DMS153 (cell line): Measurements from ENCODE around the gene TLR4.

ENCODE experiments used
- DNase-seq: peaks from one replicate; lab custom pipeline; 2025; lab: John Stamatoyannopoulos, UW

The TLR4 gene

GRCh38 chr9:117704024-117704575, at the start of gene TLR4:
TLR4 (plus strand) TSS chr9:117704403; CDS start chr9:117704473, 70 bp downstream.
- peak; percentile 39 for DNase-seq

DNA sequence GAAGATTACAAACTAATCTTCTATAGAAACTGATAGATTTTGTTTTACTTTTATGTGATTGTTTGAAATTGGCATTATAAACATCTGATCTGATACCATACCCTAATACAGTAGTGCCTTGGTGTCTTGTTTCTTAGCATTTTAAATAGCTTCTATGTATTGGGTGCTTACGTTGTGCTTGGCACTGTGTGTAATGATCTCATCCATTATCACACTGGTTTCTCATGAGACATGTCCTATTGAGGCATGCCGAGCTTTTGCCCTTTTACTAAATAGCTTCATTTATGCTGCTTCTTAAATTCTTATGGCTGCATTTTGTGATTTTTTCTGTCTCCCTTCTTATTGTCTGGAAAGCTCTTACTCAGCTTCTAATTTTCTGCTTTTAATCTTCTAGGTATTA, 48.2 kb upstream of the TLR4 start:
- no peak for DNase-seq

GRCh38 chr9:117662651-117663050, 41.6 kb upstream of the TLR4 start:
- DNase-seq: no peak

GRCh38 chr9:117664419-117664818, 39.8 kb upstream of the TLR4 start:
- DNase-seq: no peak

DNA sequence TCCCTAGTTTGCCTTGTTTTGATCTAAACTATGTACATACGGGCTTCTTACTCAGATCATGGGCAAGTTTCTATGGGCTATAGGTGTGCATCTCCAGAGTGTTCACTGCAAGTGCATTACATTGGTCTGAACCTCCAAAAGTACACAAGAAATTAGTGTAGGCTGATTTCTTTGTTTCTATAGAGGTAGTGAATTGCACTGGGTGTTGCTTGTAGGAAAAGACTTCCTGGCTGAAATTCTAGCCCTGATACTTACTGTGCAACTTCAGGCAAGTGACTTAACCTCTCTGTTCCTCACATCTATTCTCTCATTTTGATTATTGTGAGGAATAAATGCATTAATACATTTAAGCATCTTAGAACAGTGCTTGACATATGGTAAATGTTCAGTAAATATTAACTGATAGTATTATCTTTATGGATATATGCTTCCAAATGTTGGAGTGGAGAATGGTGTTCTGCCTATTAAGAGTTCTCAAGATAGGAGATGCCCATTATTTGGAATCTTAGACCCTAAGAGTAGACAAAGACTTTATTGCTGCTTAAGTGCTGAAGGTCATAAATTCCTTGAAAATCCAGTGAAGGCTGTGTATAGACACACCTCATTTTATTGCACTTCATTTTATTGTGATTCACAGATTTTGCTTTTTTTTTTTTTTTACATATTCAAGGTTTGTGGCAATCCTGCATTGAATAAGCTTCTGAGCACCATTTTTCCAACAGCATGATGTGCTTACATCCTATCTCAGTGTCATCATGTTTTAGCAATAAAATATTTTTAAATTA, 38.4 kb upstream of the TLR4 start:
- DNase-seq: no peak

DNA sequence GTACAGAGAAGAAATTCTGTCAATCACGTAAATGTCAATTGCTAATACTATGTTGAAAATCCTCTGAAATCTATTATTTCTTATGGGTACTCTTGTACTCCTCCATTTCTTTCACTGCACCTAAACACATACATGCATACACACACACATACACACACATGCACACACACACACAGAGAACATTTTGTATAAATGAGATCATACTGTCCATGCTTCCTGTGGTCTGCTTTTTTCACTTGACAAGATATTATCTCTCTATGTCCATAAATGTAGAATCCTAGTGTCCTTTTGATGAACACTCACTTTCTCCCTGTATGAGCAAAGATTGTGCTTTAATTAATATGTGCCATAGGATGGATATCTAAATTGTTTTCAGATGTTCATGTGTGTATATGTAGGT, 32.7 kb upstream of the TLR4 start:
- DNase-seq: no peak

GRCh38 chr9:117672369-117672768, 31.8 kb upstream of the TLR4 start:
- no peak for DNase-seq

- no peak for DNase-seq
Observed at GRCh38 chr9:117677572-117677971, 26.6 kb upstream of the TLR4 start.

GRCh38 chr9:117678871-117679270, 25.3 kb upstream of the TLR4 start:
- no peak for DNase-seq

DNA sequence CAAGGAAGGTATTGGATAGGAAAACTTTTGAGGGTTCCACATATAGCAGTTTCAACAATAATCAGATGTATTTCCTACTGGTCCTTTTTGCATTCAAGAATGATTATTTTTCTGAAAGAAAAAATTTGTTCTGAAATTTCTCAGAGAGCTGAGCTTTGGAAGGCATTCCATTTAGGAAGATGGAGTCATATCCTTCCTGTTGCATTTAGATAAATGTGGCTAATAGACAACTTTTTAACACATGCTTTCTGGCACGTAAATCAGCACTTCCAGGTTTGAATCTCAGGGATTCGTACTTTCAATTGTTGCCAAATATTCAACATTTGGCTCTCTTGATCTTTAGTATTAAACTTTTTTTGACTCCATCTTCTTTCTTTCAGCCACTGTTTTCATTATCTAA, 24.8 kb upstream of the TLR4 start:
- DNase-seq: no peak

- DNase-seq: no peak
Observed at GRCh38 chr9:117681888-117682287, 22.3 kb upstream of the TLR4 start.

GRCh38 chr9:117682955-117683710, 21.1 kb upstream of the TLR4 start:
- no peak for DNase-seq

- DNase-seq: no peak
Observed at GRCh38 chr9:117687532-117687931, 16.7 kb upstream of the TLR4 start.

DNA sequence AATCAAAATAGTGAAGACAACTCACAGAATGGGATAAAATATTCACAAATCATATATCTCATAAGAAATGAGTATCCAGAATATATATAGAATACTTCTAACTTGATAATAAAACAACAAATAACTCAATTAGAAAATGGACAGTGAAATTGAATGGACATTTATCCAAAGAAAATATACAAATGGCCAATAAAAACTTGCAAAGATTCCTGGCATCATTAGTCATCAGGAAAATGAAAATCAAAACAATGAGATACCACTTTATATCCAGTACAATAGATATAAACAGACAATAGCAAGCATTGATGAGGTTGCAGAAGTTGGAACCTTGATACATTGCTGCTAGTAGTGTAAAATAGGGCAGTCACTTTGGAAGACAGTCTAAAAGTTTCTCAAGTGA, 12.8 kb upstream of the TLR4 start:
- DNase-seq: no peak

DNA sequence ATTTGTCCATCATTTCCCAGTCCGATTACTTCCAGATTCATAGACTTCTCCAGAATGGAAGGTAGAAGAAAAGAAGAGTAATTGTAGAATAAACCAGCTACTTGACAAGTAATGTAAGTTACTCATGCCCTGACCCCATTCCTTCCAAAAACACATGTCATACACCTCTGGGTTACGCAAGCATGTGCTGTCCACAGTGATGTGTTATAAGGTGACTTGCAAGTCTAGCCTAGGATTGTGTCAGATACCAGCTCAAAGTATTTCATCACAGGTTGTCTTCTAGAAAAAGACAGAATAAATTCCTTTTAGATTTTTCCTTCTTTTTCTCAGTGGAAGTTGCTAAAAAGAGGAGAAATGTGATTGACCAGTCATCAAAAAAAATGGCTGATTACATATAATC, 8.0 kb upstream of the TLR4 start:
- no peak for DNase-seq

GRCh38 chr9:117697046-117697445, 7.2 kb upstream of the TLR4 start:
- DNase-seq: no peak

- DNase-seq: no peak
Observed at GRCh38 chr9:117703537-117703936, 666 bp upstream of the TLR4 start.

- DNase-seq: peak; percentile 2
Observed at GRCh38 chr9:117704597-117704996, 394 bp downstream of the TLR4 start.

DNA sequence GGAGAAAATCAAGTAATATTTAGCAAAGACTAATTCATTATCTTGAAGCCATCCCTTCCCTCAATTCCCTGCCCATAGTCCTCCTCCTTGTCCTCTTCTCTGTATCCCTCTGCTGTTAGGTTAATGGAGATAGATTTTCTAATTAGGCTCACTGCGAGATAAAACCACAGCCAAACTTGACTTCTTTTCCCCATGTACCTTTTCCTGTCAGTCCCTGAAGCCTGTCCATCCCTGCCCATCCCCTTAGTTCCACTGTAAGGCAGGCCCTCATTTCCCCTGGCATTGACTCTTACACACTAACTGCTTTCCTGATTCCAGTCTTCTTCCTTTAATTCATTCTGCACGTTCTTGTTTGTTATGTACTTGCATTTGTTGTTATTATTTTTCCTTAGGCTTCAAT, 1.2 kb downstream of the TLR4 start:
- no peak for DNase-seq

GRCh38 chr9:117706421-117707116, 2.4 kb downstream of the TLR4 start:
- DNase-seq: peak; percentile 84

DNA sequence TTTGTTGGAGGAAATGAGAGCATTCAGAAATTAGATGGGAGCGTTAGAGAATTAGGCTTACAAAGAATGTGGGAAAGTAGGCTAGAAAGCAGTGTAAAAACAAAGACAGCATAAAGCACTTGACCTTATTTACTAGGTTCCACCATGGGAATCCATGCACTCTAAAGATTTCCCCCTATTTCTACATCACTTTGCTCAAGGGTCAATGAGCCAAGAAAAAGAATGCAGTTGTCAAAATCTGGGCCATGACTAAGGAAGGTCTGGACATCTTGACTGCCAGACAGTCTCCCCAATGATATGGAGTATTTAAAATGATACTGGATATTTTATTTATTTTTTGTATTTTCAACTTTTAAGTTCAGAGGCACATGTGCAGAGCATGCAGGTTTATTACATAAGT, 3.4 kb downstream of the TLR4 start:
- no peak for DNase-seq

- DNase-seq: no peak
Observed at GRCh38 chr9:117709936-117710335, 5.7 kb downstream of the TLR4 start.

DNA sequence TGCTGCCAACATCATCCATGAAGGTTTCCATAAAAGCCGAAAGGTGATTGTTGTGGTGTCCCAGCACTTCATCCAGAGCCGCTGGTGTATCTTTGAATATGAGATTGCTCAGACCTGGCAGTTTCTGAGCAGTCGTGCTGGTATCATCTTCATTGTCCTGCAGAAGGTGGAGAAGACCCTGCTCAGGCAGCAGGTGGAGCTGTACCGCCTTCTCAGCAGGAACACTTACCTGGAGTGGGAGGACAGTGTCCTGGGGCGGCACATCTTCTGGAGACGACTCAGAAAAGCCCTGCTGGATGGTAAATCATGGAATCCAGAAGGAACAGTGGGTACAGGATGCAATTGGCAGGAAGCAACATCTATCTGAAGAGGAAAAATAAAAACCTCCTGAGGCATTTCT, 10.1 kb downstream of the TLR4 start:
- peak; percentile 6 for DNase-seq
